ENCODE results near the gene HEPACAM.
A peak's percentile ranks its signal among the peaks of the same experiment; 100 is the strongest.
"Not testable (repeated sequence)": the region's sequence is repeated elsewhere in the genome, so short reads cannot be mapped to it uniquely, and the experiment has no call there.

The HEPACAM gene

DNA sequence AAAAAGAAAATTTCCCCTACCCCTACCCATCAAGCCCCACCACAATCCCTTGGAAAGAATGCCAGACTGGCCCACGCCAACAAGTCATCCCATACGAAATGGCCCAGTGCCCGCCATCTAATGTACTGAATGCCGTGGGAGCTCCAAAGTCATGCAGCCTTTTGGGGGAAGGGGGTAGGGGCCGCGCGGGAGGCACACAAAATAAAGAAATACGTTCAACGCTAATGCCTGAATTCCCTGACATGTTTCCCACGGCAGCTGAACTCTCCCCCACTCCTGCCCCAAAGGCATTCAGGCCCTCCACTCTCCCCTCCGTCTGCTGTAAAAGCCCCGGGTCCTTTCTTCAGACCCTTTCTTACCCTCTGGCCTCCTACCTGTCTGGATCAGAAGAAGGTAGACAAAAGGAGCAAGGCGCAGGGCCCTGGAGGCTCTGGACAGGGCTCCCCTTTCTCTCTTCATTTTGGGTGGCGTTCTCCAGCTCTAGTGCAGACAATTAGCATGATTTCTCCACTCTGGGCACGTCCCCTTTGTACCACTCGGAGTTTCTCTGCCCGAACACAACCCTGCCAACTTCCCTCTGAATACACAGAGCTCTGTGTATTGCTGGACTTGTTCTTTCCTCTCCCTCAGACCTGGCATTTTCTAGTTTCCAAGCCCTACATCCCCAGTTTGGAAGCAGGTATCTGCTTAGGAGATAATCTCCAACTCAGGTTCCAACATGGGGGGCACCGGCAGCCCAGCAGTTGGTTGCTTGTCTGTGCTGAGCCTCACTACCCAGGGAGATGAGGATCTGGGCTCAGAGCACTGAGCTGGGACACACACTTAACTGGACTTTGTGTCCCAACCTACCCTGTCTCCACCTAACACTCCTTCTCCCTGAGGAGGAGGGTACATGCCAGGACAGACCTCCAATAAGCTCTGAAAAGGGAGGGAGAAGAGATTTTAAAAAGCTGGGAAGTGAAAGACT, at the start of gene HEPACAM:
Gene HEPACAM, minus strand, starts transcription at position 500 of the 967 bp plus-strand sequence. Its CDS starts 41 bp downstream, at position 459.
- DNase-seq = no peak

GRCh38 chr11:124984512-124984854, 48.6 kb upstream of the HEPACAM start:
- DNase-seq = no peak

- DNase-seq = no peak
These were observed 48.0 kb upstream of the HEPACAM start for GRCh38 chr11:124983674-124984511.

DNA sequence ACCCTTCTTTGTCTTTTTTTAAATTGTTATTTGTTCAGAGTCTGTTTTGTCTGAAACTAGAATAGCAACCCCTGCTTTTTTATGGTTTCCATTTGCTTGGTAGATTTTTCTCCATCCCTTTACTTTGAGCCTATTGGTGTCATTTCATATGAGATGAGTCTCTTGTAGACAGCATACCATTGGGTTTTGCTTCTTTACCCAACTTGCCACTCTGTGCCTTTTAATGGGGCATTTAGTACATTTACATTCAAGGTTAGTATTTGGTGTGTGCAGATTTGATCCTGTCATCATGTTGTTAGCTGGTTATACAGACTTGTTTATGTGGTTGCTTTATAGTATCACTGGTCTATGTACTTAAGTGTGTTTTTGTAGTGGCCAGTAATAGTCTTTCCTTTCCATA, 46.2 kb upstream of the HEPACAM start:
- DNase-seq = no peak

DNA sequence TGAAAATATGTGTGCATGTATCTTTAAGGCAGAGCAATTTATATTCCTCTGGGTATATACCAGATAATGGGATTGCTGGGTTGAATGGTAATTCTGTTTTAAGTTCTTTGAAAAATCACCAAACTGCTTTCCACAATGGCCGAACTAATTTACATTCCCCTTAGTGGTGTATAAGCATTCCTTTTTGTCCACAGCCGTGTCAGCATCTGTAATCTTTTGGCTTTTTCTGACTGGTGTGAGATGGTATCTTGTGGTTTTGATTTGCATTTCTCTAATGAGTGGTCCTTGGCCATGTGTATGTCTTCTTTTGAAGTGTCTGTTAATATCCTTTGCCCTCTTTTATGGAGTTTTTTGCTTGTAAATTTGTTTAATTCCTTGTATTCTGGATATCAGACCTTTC, 42.5 kb upstream of the HEPACAM start:
- DNase-seq = no peak

- no peak for DNase-seq
These were observed 41.2 kb upstream of the HEPACAM start for GRCh38 chr11:124977006-124977405.

GRCh38 chr11:124976531-124976930, 40.7 kb upstream of the HEPACAM start:
- no peak for DNase-seq

DNA sequence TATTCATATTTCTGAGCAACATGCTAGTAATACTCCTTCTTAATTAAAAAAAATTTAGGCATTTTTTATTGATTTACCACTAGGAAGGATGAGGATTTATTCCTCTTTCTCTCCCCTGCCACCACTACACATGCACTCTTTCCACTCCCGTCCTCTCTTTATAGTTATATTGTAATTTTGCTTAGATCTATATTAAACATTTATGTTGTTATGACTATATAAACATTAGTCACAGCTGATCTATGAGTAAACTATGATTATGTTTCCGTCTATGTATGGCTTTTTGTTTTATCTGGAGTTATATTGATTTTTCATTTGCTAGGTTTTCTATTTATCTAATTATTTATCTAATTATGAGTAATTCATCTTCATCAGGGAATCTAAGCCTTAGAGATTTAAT, 36.0 kb upstream of the HEPACAM start:
- no peak for DNase-seq

DNA sequence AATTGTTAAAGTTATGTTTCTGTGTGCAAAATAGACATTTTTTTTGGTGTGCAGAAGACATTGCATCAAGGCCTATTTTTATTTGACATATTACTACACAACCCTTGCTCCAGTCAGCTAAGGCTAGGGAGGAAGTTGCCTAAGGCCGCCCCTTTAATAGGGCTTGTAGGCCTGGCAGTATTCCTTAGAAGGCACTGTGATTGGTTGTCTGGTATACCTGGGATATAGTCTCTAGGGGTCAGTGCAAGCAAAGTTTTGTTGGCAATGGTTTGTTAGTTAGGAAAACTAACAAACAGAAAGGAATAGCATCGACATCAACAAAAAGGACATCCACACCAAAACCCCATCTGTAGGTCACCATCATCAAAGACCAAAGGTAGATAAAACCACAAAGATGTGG, 35.1 kb upstream of the HEPACAM start:
- DNase-seq = peak; percentile 15

GRCh38 chr11:124968197-124968596, 32.4 kb upstream of the HEPACAM start:
- DNase-seq = not testable (repeated sequence)

GRCh38 chr11:124961972-124962609, 26.2 kb upstream of the HEPACAM start:
- peak; percentile 88 for DNase-seq

- DNase-seq = peak; percentile 22
These were observed 19.2 kb upstream of the HEPACAM start for GRCh38 chr11:124955035-124955434.

GRCh38 chr11:124954590-124954955, 18.7 kb upstream of the HEPACAM start:
- DNase-seq = peak; percentile 10

- peak; percentile 99 for DNase-seq
These were observed 18.1 kb upstream of the HEPACAM start, which contains the start of gene CCDC15 for GRCh38 chr11:124953753-124954589. TSS of gene CCDC15 (plus strand) at chr11:124954202. CDS start at chr11:124954733, 531 bp downstream.

- no peak for DNase-seq
These were observed 15.5 kb upstream of the HEPACAM start for GRCh38 chr11:124951341-124951740.

DNA sequence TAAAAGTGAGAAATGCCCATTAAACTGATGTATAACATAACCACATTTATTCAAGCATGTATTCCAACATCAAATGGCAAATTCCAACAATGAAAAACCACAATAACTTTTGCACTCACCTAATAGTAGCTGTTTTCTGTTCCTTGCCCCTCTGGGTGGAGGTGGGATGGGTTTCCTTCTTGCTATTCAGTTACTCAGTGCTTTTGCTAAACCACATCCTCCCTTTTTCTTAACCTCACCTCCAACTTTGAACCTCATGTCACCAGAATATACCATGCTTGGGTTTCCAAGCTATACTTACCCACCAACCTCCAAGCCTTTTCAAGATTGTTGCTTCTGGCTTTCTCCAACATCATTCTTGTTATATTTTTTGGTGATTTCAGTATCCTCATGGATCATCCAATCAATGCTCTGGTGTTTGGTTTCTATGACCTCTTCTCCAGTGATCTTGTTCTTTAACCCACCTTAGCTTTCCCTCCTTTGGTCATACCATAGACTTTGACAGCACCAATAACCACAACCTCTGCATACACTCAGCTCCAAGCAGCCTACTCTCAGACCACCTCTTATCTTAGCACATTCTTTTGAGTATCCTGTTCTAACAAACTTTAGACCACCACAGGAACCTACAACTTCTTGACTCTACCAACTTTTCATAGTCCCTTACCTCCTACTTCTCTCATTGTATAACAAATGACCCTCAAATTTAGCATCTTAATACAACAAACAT, 14.9 kb upstream of the HEPACAM start:
- no peak for DNase-seq

DNA sequence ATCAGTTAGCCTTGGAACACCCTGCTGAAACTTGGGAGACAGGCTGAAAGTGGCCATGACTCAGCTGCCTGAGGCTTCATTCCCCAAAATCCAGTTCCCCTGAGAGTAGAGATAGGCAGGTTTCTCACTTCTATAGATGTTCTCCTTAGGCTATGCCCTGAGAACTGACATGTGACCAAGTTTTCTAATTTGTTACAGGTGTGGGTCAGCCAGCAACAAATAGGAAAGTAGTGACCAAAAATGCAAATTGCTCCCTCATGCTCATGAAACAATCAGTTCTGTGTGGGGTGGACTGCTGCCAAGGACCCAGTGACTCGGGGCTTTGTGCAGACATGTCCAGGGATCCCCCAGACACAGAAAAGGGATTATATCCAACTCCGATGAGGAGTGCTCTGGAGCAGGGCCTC, 10.9 kb upstream of the HEPACAM start:
- no peak for DNase-seq

DNA sequence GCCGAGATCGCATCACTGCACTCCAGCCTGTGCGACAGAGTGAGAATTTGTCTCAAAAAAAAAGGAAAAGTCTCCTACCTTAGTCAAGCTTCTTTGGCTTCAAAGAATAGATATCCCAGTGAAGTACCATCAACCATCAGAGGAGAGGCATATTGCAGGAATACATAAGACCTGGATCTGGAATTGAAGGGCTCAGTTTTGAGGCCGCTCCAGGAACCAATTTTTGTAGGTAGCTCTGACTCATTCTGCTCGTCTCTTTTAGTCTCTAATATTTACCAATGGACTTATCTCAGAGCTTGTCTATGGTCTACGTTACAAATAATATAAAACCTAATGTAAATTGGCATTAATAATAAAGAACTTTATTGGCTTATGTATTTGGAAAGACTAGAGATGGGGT, 10.0 kb upstream of the HEPACAM start:
- DNase-seq = no peak

GRCh38 chr11:124944565-124944964, 8.7 kb upstream of the HEPACAM start:
- no peak for DNase-seq

GRCh38 chr11:124943741-124944140, 7.9 kb upstream of the HEPACAM start:
- DNase-seq = no peak

DNA sequence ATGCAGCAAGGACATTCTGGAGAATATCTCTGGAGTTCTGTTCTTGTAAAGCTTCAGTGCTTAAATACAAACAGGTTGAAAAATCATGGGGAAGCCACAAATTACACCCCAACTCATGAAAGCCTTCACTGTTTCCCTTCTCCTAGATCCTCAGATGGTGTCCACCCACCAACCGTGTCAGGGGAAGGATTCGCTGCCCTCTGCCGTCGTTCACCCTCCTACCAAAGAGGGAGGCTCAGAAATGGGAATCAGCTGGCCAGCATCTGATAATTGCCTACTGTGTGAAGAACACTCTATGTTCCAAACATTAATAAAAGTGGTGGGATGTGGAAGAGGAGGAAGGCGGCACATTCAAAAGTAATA, 7.4 kb upstream of the HEPACAM start:
- DNase-seq = no peak

All from hematopoietic multipotent progenitor cell treated with erythropoietin and hydrocortisone succinate and interleukin-3 and kit ligand, for 6 days (in vitro differentiated cells).